Sigmoid colon (tissue), 7 donors: ENCODE results near the gene HEATR5A. TPM values are rescaled to one million over a fixed set of nuclear protein-coding genes. Genes with fewer than 3 reads are reported as not detected.
"Not testable (repeated sequence)": the region's sequence is repeated elsewhere in the genome, so short reads cannot be mapped to it uniquely, and the experiment has no call there.

Experiments
- DNase-seq: peaks from one replicate; pipeline ENCODE4 v3.0.0-alpha.2; 2019
- H3K27ac ChIP-seq, 4 donors: fragments of 200-600 bp; sonication (generic); one replicate each; pipeline ENCODE4 v1.5.1; 2016 to 2019; ENCODE audit warnings: mild to moderate bottlenecking in 1 of 4
- H3K27me3 ChIP-seq, 3 donors: fragments of 200-600 bp; sonication (generic); one replicate each; pipeline ENCODE4 v1.5.1; 2019; ENCODE audit warnings: mild to moderate bottlenecking in 1 of 3
- H3K36me3 ChIP-seq, 4 donors: fragments of 200-600 bp; sonication (generic); one replicate each; pipeline ENCODE4 v1.5.1; 2016 to 2019
- H3K4me1 ChIP-seq, 4 donors: fragments of 200-600 bp; sonication (generic); one replicate each; pipeline ENCODE4 v1.5.1; 2017 to 2019
- H3K4me3 ChIP-seq, 4 donors: fragments of 200-600 bp; sonication (generic); one replicate each; pipeline ENCODE4 v1.5.1; 2017 to 2019; ENCODE audit warnings: mild to moderate bottlenecking in 2 of 4, moderate library complexity in 1 of 4
- H3K9me3 ChIP-seq, 4 donors: fragments of 200-600 bp in 3 of 4; sonication (generic) in 3 of 4; one replicate each; pipeline versions ENCODE4 v1.5.1 to v1.6.1; 2013 to 2019
- CTCF ChIP-seq, 4 experiments: fragments of 450-650 bp in 3 of 4; fragments of 200-600 bp in 1 of 4; IDR thresholded peaks; one replicate each; pipeline ENCODE4 v1.5.1; 2016 to 2019; ENCODE audit warnings: antibody characterized with exemption in 4 of 4, mild to moderate bottlenecking in 3 of 4, moderate library complexity in 2 of 4
- EP300 ChIP-seq, 4 donors: sonication (generic); formaldehyde crosslinking; IDR thresholded peaks; one replicate each; pipeline ENCODE4 v1.6.1; 2017; ENCODE audit warnings: antibody characterized with exemption in 4 of 4
- POLR2A ChIP-seq, 2 donors: fragments of 450-650 bp; IDR thresholded peaks; one replicate each; pipeline ENCODE4 v1.6.1; 2016; ENCODE audit warnings: antibody characterized with exemption in 2 of 2, mild to moderate bottlenecking in 2 of 2, moderate library complexity in 2 of 2
- POLR2AphosphoS5 ChIP-seq, 4 donors: sonication (generic); formaldehyde crosslinking; IDR thresholded peaks; one replicate each; pipeline ENCODE4 v1.6.1; 2017; ENCODE audit warnings: antibody characterized with exemption in 4 of 4
- WGBS, 2 donors: extraction: QIAGEN DNeasy Blood & Tissue Kit; methylation state at CpG; one replicate each; pipeline ENCODE4 v1.1.7; 2013; 5-methylcytosine and 5-hydroxymethylcytosine counted together
- intact Hi-C: fragments of 100-400 bp; cut with DNase I; formaldehyde crosslinking; loops from one replicate; pipeline ENCODE4 v1.15.1; 2023
- polyA plus RNA-seq, 3 donors: library from polyadenylated mRNA; stranded (reverse); fragments of 200-250 nt; gene quantifications; one replicate each; pipeline ENCODE4 v1.2.3, GENCODE V29; 2013
- total RNA-seq, 4 donors: library from RNA; depleted of rRNA; stranded (reverse); fragments of >200 nt; gene quantifications; one replicate each; pipeline ENCODE4 v1.1.0, GENCODE V29; 2016
- donor health status: healthy with polysubstance abuse.
- donor health status: Bipolar disorder and iron deficiency.
- donor health status: healthy.

Gene HEATR5A
- total and polyA plus RNA-seq, 7 donors: 9.3 to 41.9 (median 28.7) TPM

- WGBS, 2 donors: 96 to 97% methylated on average over 4 of the region's 4 CpGs
- DNase-seq: no peak
- Histone ChIP-seq H3K4me3 (no peak overlapping the region), H3K9me3 (no peaks in the 10 kb centered on the region), H3K4me1 (no peaks in the 10 kb centered on the region), H3K27ac (no peak overlapping the region), H3K36me3 (peaks cover 0 to 53% (median 5%) of the 10 kb centered on the region in 4 donors), H3K27me3 (no peaks in the 10 kb centered on the region)
- intact Hi-C loops: no loop called here
- no peak for TF ChIP-seq POLR2A (IDR thresholded peaks at IDR 0.05)
- no peak for TF ChIP-seq POLR2AphosphoS5 (IDR thresholded peaks at IDR 0.05)
- TF ChIP-seq EP300 (IDR thresholded peaks at IDR 0.05): no peak
- no peak for TF ChIP-seq CTCF (IDR thresholded peaks at IDR 0.05)
Observed at GRCh38 chr14:31336646-31337045, 83.7 kb downstream of the HEATR5A start.

- DNase-seq, H3K27me3 ChIP-seq, H3K4me3 ChIP-seq, H3K27ac ChIP-seq, intact Hi-C loops, H3K4me1 ChIP-seq, H3K9me3 ChIP-seq: not testable (repeated sequence)
- WGBS, 2 donors: 91% methylated on average over 1 of the region's 1 CpG
- H3K36me3 ChIP-seq: peaks cover 0 to 48% (median 5%) of the 10 kb centered on the region in 4 donors
Observed at GRCh38 chr14:31331395-31331794, 89.0 kb downstream of the HEATR5A start.

- H3K4me3 ChIP-seq, H3K27ac ChIP-seq, H3K4me1 ChIP-seq, H3K27me3 ChIP-seq, H3K9me3 ChIP-seq, DNase-seq: not testable (repeated sequence)
- H3K36me3 ChIP-seq: peaks cover 0 to 45% (median 5%) of the 10 kb centered on the region in 4 donors
- 97 to 98% methylated on average over 8 of the region's 8 CpGs for WGBS, 2 donors
- intact Hi-C loops: loop anchor here (10.0 kb wide), 1 partner anchor 125 kb away; the partner anchor contains the start of gene HECTD1
Observed at GRCh38 chr14:31329876-31330521, 90.4 kb downstream of the HEATR5A start.

- TF ChIP-seq POLR2AphosphoS5 (IDR thresholded peaks at IDR 0.05) (no peak), CTCF (IDR thresholded peaks at IDR 0.05) (no peak), POLR2A (IDR thresholded peaks at IDR 0.05) (no peak), EP300 (IDR thresholded peaks at IDR 0.05) (no peak)
- no peaks in the 10 kb centered on the region for H3K27me3 ChIP-seq
- H3K9me3 ChIP-seq: peaks cover 0 to 4% (median 0%) of the 10 kb centered on the region in 4 donors
- no peaks in the 10 kb centered on the region for H3K4me1 ChIP-seq
- H3K27ac ChIP-seq: no peak overlapping the region
- peaks cover 0 to 17% (median 5%) of the 10 kb centered on the region in 4 donors for H3K36me3 ChIP-seq
- no peak for DNase-seq
- no peak overlapping the region for H3K4me3 ChIP-seq
- intact Hi-C loops: loop anchor here (10.0 kb wide), 1 partner anchor 121 kb away; the partner anchor contains the start of gene HECTD1
Observed at GRCh38 chr14:31326111-31326510, 94.2 kb downstream of the HEATR5A start.

- Histone ChIP-seq H3K27ac (no peak overlapping the region), H3K4me3 (no peak overlapping the region), H3K4me1 (no peaks in the 10 kb centered on the region), H3K36me3 (peaks cover 0 to 21% (median 2%) of the 10 kb centered on the region in 4 donors), H3K9me3 (no peaks in the 10 kb centered on the region), H3K27me3 (no peaks in the 10 kb centered on the region)
- 95 to 96% methylated on average over 2 of the region's 2 CpGs for WGBS, 2 donors
- TF ChIP-seq POLR2A (IDR thresholded peaks at IDR 0.05): no peak
- TF ChIP-seq CTCF (IDR thresholded peaks at IDR 0.05): no peak
- TF ChIP-seq POLR2AphosphoS5 (IDR thresholded peaks at IDR 0.05): no peak
- no peak for TF ChIP-seq EP300 (IDR thresholded peaks at IDR 0.05)
- DNase-seq: no peak
- intact Hi-C loops: loop anchor here (10.0 kb wide), 1 partner anchor 119 kb away; the partner anchor contains the start of gene HECTD1
Observed at GRCh38 chr14:31323419-31323818, 96.9 kb downstream of the HEATR5A start.
